Skeletal muscle tissue (tissue), 4 donors: ENCODE measurements around the gene AOC2. TPM values are rescaled to one million over a fixed set of nuclear protein-coding genes. Genes with fewer than 3 reads are reported as not detected.
A peak's percentile ranks its signal among the peaks of the same experiment; 100 is the strongest.

Source experiments
- H3K27ac ChIP-seq: one replicate; pipeline ENCODE4 v1.7.0; 2013; ENCODE audit warnings: mild to moderate bottlenecking, low read depth, low read length, inconsistent platforms
- H3K27me3 ChIP-seq, 3 donors: one replicate each; pipeline ENCODE4 v1.7.0; 2013; ENCODE audit warnings: low read length in 3 of 3; ENCODE audit not compliant: control insufficient read depth in 3 of 3, insufficient read depth in 3 of 3
- H3K36me3 ChIP-seq, 3 donors: one replicate each; pipeline ENCODE4 v1.7.0; 2013; ENCODE audit warnings: low read length in 3 of 3; ENCODE audit not compliant: control insufficient read depth in 3 of 3, insufficient read depth in 3 of 3
- H3K4me1 ChIP-seq, 3 donors: one replicate each; pipeline ENCODE4 v1.7.0; 2013; ENCODE audit warnings: low read length in 3 of 3, mild to moderate bottlenecking in 3 of 3; ENCODE audit not compliant: control insufficient read depth in 3 of 3, insufficient read depth in 3 of 3
- H3K4me3 ChIP-seq, 3 donors: one replicate each; pipeline ENCODE4 v1.7.0; 2013; ENCODE audit warnings: low read length in 3 of 3
- H3K9ac ChIP-seq, 3 donors: one replicate each; pipeline ENCODE4 v1.7.0; 2013; ENCODE audit warnings: low read length in 3 of 3, mild to moderate bottlenecking in 3 of 3, moderate library complexity in 2 of 3, low read depth in 1 of 3
- H3K9me3 ChIP-seq, 3 donors: one replicate each; pipeline ENCODE4 v1.7.0; 2013; ENCODE audit warnings: low read length in 3 of 3; ENCODE audit not compliant: control insufficient read depth in 3 of 3
- total RNA-seq: library from RNA; depleted of rRNA; stranded (reverse); fragments of >200 nt; gene quantifications from one replicate; pipeline ENCODE4 v1.2.3, GENCODE V29; 2014
- donor health status: Osteomylitis.

The AOC2 gene
- total RNA-seq, 1 donor from 2014 or later = 0.52 TPM

GRCh38 chr17:42832213-42832933 lies 12.0 kb upstream of the AOC2 start:
- H3K4me1 ChIP-seq = peaks cover 9 to 27% (median 15%) of the 10 kb centered on the region in 3 donors
- peaks cover 9 to 13% (median 12%) of the 10 kb centered on the region in 3 donors for H3K36me3 ChIP-seq
- H3K27me3 ChIP-seq = peaks cover 0 to 2% (median 0%) of the 10 kb centered on the region in 3 donors
- peak overlapping the region; percentile 90 to 99 (median 99) for H3K4me3 ChIP-seq
- peak overlapping the region; percentile 91 to 99 (median 99) for H3K9ac ChIP-seq
- H3K27ac ChIP-seq = peak overlapping the region; percentile 80
- no peaks in the 10 kb centered on the region for H3K9me3 ChIP-seq

- peaks cover 9 to 27% (median 15%) of the 10 kb centered on the region in 3 donors for H3K4me1 ChIP-seq
- H3K27me3 ChIP-seq = no peaks in the 10 kb centered on the region
- H3K4me3 ChIP-seq = peak within 1 kb of the TSS; percentile 90 to 99 (median 99)
- H3K36me3 ChIP-seq = peaks cover 16 to 21% (median 20%) of the 10 kb centered on the region in 3 donors
- no peaks in the 10 kb centered on the region for H3K9me3 ChIP-seq
- H3K9ac ChIP-seq = peak within 1 kb of the TSS; percentile 91 to 99 (median 99)
- peak within 1 kb of the TSS; percentile 80 for H3K27ac ChIP-seq
Measured at GRCh38 chr17:42832934-42833766, 11.2 kb upstream of the AOC2 start, which contains the start of gene PSME3. TSS of gene PSME3 (plus strand) at chr17:42833397. CDS start at chr17:42833632, 235 bp downstream.

- peaks cover 9 to 27% (median 15%) of the 10 kb centered on the region in 3 donors for H3K4me1 ChIP-seq
- H3K27me3 ChIP-seq = no peaks in the 10 kb centered on the region
- H3K27ac ChIP-seq = peak overlapping the region; percentile 80
- H3K36me3 ChIP-seq = peaks cover 24 to 27% (median 25%) of the 10 kb centered on the region in 3 donors
- H3K9me3 ChIP-seq = no peaks in the 10 kb centered on the region
- H3K4me3 ChIP-seq = peak overlapping the region; percentile 90 to 99 (median 99)
- H3K9ac ChIP-seq = peak overlapping the region; percentile 91 to 99 (median 99)
Measured at GRCh38 chr17:42833767-42834422, 10.5 kb upstream of the AOC2 start.

GRCh38 chr17:42835732-42836131 lies 8.6 kb upstream of the AOC2 start:
- H3K27me3 ChIP-seq = no peaks in the 10 kb centered on the region
- peaks cover 35 to 39% (median 35%) of the 10 kb centered on the region in 3 donors for H3K36me3 ChIP-seq
- no peak overlapping the region for H3K4me3 ChIP-seq
- no peak overlapping the region for H3K27ac ChIP-seq
- peaks cover 9 to 27% (median 15%) of the 10 kb centered on the region in 3 donors for H3K4me1 ChIP-seq
- H3K9ac ChIP-seq = peak overlapping the region in 1 of 3 donors; percentile 18
- no peaks in the 10 kb centered on the region for H3K9me3 ChIP-seq

- Histone ChIP-seq H3K9ac (no peak overlapping the region), H3K27me3 (no peaks in the 10 kb centered on the region), H3K27ac (no peak overlapping the region), H3K9me3 (no peaks in the 10 kb centered on the region), H3K4me1 (peaks cover 0 to 5% (median 0%) of the 10 kb centered on the region in 3 donors), H3K4me3 (no peak overlapping the region), H3K36me3 (peaks cover 57 to 76% (median 62%) of the 10 kb centered on the region in 3 donors)
Measured at GRCh38 chr17:42841975-42842685, 2.2 kb upstream of the AOC2 start.

- Histone ChIP-seq H3K27me3 (no peaks in the 10 kb centered on the region), H3K4me3 (no peak overlapping the region), H3K9me3 (no peaks in the 10 kb centered on the region), H3K9ac (no peak overlapping the region), H3K27ac (no peak overlapping the region), H3K36me3 (peaks cover 46 to 64% (median 52%) of the 10 kb centered on the region in 3 donors), H3K4me1 (peaks cover 0 to 7% (median 0%) of the 10 kb centered on the region in 3 donors)
Measured at GRCh38 chr17:42843358-42843934, 934 bp upstream of the AOC2 start.

GRCh38 chr17:42844761-42845555 lies 578 bp downstream of the AOC2 start:
- Histone ChIP-seq H3K27ac (no peak overlapping the region), H3K9ac (no peak overlapping the region), H3K27me3 (no peaks in the 10 kb centered on the region), H3K9me3 (no peaks in the 10 kb centered on the region), H3K36me3 (peaks cover 34 to 52% (median 40%) of the 10 kb centered on the region in 3 donors), H3K4me3 (no peak overlapping the region), H3K4me1 (peaks cover 4 to 7% (median 6%) of the 10 kb centered on the region in 3 donors)

- Histone ChIP-seq H3K36me3 (peaks cover 34 to 47% (median 39%) of the 10 kb centered on the region in 3 donors), H3K27ac (no peak overlapping the region), H3K4me3 (no peak overlapping the region), H3K4me1 (peaks cover 6 to 9% (median 7%) of the 10 kb centered on the region in 3 donors), H3K27me3 (no peaks in the 10 kb centered on the region), H3K9me3 (no peaks in the 10 kb centered on the region), H3K9ac (no peak overlapping the region)
Measured at GRCh38 chr17:42845556-42845917, 1.2 kb downstream of the AOC2 start.
